PC-3 (cell line): ENCODE measurements around the gene KCNH4. TPM values are rescaled to one million over a fixed set of nuclear protein-coding genes. Genes with fewer than 3 reads are reported as not detected.

ENCODE experiments used
- ATAC-seq: fragments of 200-7000 bp; cut with Tn5 transposase; 2 replicates; pipeline ENCODE4 v1.9.1; 2020; ENCODE audit warnings: mild to moderate bottlenecking, moderate library complexity
- BruUV-seq: library from RNA; stranded (reverse); fragments of 400-500 nt; replicated peaks from 2 replicates; lab custom pipeline; 2021; lab: Mats Ljungman, UMichigan
- CTCF ChIA-PET: fragments of 300-600 bp; sonication (Branson Sonifier 250); formaldehyde crosslinking; loops from one replicate; lab custom pipeline; 2022; ENCODE audit warnings: antibody characterized with exemption; lab: Charles Lee
- POLR2A ChIA-PET: fragments of 300-600 bp; sonication (Branson Sonifier 250); formaldehyde crosslinking; loops from one replicate; lab custom pipeline; 2022; ENCODE audit warnings: antibody characterized with exemption; ENCODE audit not compliant: unreplicated experiment; lab: Charles Lee
- DNase-seq: peaks from one replicate; pipeline ENCODE4 v3.0.0-alpha.2; 2015
- H2AFZ ChIP-seq: fragments of 300-600 bp; sonication (generic); 2 replicates; pipeline ENCODE4 v1.6.0; 2016; ENCODE audit warnings: antibody characterized with exemption, low read length
- H3F3A ChIP-seq: fragments of 300-600 bp; sonication (generic); one replicate; pipeline ENCODE4 v1.6.0; 2017; ENCODE audit warnings: antibody characterized with exemption, low read length, control low read depth, mild to moderate bottlenecking; ENCODE audit not compliant: unreplicated experiment
- H3K27ac ChIP-seq: fragments of 300-600 bp; sonication (generic); 2 replicates; pipeline ENCODE4 v1.5.1; 2016; ENCODE audit warnings: mild to moderate bottlenecking, low read length
- H3K27me3 ChIP-seq: fragments of 300-600 bp; sonication (generic); 2 replicates; pipeline ENCODE4 v1.6.1; 2016; ENCODE audit warnings: low read length, mixed read lengths
- H3K36me3 ChIP-seq: fragments of 300-600 bp; sonication (generic); 2 replicates; pipeline ENCODE4 v1.6.1; 2016; ENCODE audit warnings: low read depth, mixed run types, low read length, mixed read lengths
- H3K4me1 ChIP-seq: fragments of 300-600 bp; sonication (generic); 2 replicates; pipeline ENCODE4 v1.5.1; 2016; ENCODE audit warnings: low read length; ENCODE audit not compliant: insufficient read depth
- H3K4me2 ChIP-seq: fragments of 300-600 bp; sonication (generic); 2 replicates; pipeline ENCODE4 v1.6.0; 2016; ENCODE audit warnings: low read length
- H3K4me3 ChIP-seq: fragments of 300-600 bp; sonication (generic); 2 replicates; pipeline ENCODE4 v1.5.1; 2016; ENCODE audit warnings: mild to moderate bottlenecking, low read length, mixed read lengths
- H3K79me2 ChIP-seq: fragments of 300-600 bp; sonication (generic); 2 replicates; pipeline ENCODE4 v1.6.1; 2017; ENCODE audit warnings: low read length, mixed read lengths
- H3K9ac ChIP-seq: fragments of 300-600 bp; sonication (generic); 2 replicates; pipeline ENCODE4 v1.6.0; 2016; ENCODE audit warnings: mild to moderate bottlenecking, low read length
- H3K9me2 ChIP-seq: fragments of 300-600 bp; sonication (generic); replicated peaks from 2 replicates; pipeline ENCODE4 v1.6.1; 2016; ENCODE audit warnings: mixed run types, low read length, mixed read lengths
- H3K9me3 ChIP-seq: fragments of 300-600 bp; sonication (generic); 2 replicates; pipeline ENCODE4 v1.6.1; 2016; ENCODE audit warnings: low read length, mixed read lengths
- H4K20me1 ChIP-seq: fragments of 300-600 bp; sonication (generic); 2 replicates; pipeline ENCODE4 v1.6.1; 2016; ENCODE audit warnings: low read length, mixed read lengths
- EZH2 ChIP-seq: fragments of 300-600 bp; sonication (generic); IDR thresholded peaks from one replicate; pipeline ENCODE4 v1.6.1; 2017; ENCODE audit warnings: antibody characterized with exemption, mild to moderate bottlenecking, low read length; ENCODE audit not compliant: unreplicated experiment
- EZH2phosphoT487 ChIP-seq: fragments of 300-600 bp; sonication (generic); IDR thresholded peaks from 2 replicates; pipeline ENCODE4 v1.6.1; 2018; ENCODE audit warnings: mild to moderate bottlenecking, antibody characterized with exemption, low read length, borderline replicate concordance
- intact Hi-C: fragments of 100-400 bp; cut with micrococcal nuclease; formaldehyde crosslinking; loops from 2 replicates; pipeline ENCODE4 v1.9.0; 2023
- total RNA-seq: library from RNA; depleted of rRNA; stranded (reverse); fragments of >200 nt; gene quantifications from 2 replicates; pipeline ENCODE4 v1.2.3, GENCODE V29; 2014
- TF ChIP-seq, protein P1 (sequence below): fragments of 300-600 bp; sonication (generic); conservative IDR thresholded peaks from 2 replicates; pipeline ENCODE4 v1.5.1; 2017; ENCODE audit warnings: antibody characterized with exemption, low read depth, mild to moderate bottlenecking, low read length

The KCNH4 gene
- total RNA-seq, 1 experiment from 2014 or later: not detected

DNA sequence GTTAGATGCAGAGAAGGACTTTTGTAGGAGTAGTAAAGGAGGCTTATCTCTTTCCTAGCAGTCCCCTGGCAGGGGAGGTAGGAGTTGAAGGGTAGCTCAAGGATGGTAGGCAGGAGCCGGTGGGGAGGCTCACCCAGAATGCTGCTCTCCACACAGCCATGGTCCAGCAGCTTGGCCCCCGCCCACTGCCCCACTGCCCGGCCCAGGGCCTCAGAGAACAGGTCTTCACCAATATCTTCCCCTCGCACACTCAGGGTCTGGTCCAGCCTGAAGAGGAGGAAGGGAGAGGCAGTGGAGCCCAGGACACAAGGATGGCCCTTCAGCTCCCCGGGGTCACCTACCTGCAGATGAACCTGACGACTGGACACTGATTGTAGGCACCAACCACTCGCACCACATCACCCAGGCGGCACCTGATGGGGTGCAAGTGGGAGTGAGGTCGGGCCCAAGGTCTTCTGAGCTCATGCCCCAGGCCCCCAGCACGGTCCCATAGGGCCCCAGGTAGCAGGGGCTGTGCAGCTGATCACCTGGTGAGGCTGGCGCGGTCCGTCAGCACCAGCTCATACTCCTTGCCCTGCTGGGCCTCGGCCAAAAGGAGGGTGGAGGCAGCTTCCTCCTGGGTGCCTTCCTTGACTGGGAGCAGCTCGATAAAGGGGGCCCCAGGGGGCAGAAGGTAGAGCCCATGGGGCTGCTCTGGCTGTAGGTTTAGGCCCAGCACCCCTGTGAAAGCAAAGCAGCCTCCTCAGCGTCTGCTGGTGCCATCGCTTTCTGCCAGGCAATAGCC, 9.7 kb upstream of the KCNH4 start:
- no peak overlapping the region for H2AFZ ChIP-seq
- no peaks in the 10 kb centered on the region for H3K36me3 ChIP-seq
- intact Hi-C loops: no loop called here
- TF ChIP-seq EZH2phosphoT487: no peak
- TF ChIP-seq, protein P1, sequence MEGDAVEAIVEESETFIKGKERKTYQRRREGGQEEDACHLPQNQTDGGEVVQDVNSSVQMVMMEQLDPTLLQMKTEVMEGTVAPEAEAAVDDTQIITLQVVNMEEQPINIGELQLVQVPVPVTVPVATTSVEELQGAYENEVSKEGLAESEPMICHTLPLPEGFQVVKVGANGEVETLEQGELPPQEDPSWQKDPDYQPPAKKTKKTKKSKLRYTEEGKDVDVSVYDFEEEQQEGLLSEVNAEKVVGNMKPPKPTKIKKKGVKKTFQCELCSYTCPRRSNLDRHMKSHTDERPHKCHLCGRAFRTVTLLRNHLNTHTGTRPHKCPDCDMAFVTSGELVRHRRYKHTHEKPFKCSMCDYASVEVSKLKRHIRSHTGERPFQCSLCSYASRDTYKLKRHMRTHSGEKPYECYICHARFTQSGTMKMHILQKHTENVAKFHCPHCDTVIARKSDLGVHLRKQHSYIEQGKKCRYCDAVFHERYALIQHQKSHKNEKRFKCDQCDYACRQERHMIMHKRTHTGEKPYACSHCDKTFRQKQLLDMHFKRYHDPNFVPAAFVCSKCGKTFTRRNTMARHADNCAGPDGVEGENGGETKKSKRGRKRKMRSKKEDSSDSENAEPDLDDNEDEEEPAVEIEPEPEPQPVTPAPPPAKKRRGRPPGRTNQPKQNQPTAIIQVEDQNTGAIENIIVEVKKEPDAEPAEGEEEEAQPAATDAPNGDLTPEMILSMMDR: no peak
- no peak for TF ChIP-seq EZH2
- H4K20me1 ChIP-seq: no peaks in the 10 kb centered on the region
- H3K27ac ChIP-seq: no peak overlapping the region
- no peak overlapping the region for H3K4me3 ChIP-seq
- H3K9me3 ChIP-seq: no peaks in the 10 kb centered on the region
- H3K4me1 ChIP-seq: no peaks in the 10 kb centered on the region
- ATAC-seq (no peak), DNase-seq (no peak)
- no peak overlapping the region for H3K4me2 ChIP-seq
- H3F3A ChIP-seq: no peaks in the 10 kb centered on the region
- H3K79me2 ChIP-seq: no peaks in the 10 kb centered on the region
- BruUV-seq: no TSS peak
- H3K9me2 ChIP-seq: no peaks in the 10 kb centered on the region
- H3K9ac ChIP-seq: no peak overlapping the region
- ChIA-PET POLR2A (no interaction called here), CTCF (no interaction called here)
- no peaks in the 10 kb centered on the region for H3K27me3 ChIP-seq

DNA sequence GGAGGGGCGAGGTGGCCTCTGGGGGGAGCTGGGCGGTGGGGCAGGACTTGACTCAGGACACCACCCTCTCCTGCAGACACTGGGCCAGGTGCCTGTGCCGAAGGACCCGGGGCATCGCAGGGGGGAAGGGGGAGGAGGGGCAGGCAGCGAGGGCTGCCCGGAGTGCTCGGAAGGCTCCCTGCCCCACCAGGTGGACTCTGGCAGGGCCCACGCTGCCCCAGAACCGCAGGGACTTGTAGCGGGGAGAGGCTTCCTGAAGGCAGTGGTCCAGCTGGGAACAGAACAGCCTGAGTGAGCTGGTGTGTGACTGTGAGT, 8.7 kb upstream of the KCNH4 start:
- no peaks in the 10 kb centered on the region for H3K9me3 ChIP-seq
- H3K4me3 ChIP-seq: no peak overlapping the region
- H2AFZ ChIP-seq: no peak overlapping the region
- H3K4me2 ChIP-seq: no peak overlapping the region
- intact Hi-C loops: no loop called here
- TF ChIP-seq EZH2 (no peak), EZH2phosphoT487 (no peak)
- ChIA-PET POLR2A (no interaction called here), CTCF (no interaction called here)
- H3K27me3 ChIP-seq: no peaks in the 10 kb centered on the region
- H3K4me1 ChIP-seq: no peaks in the 10 kb centered on the region
- H3K9me2 ChIP-seq: no peaks in the 10 kb centered on the region
- H3K36me3 ChIP-seq: no peaks in the 10 kb centered on the region
- H3K9ac ChIP-seq: no peak overlapping the region
- H4K20me1 ChIP-seq: no peaks in the 10 kb centered on the region
- no peaks in the 10 kb centered on the region for H3F3A ChIP-seq
- DNase-seq (no peak), ATAC-seq (no peak)
- H3K27ac ChIP-seq: no peak overlapping the region
- H3K79me2 ChIP-seq: no peaks in the 10 kb centered on the region
- BruUV-seq: no TSS peak

DNA sequence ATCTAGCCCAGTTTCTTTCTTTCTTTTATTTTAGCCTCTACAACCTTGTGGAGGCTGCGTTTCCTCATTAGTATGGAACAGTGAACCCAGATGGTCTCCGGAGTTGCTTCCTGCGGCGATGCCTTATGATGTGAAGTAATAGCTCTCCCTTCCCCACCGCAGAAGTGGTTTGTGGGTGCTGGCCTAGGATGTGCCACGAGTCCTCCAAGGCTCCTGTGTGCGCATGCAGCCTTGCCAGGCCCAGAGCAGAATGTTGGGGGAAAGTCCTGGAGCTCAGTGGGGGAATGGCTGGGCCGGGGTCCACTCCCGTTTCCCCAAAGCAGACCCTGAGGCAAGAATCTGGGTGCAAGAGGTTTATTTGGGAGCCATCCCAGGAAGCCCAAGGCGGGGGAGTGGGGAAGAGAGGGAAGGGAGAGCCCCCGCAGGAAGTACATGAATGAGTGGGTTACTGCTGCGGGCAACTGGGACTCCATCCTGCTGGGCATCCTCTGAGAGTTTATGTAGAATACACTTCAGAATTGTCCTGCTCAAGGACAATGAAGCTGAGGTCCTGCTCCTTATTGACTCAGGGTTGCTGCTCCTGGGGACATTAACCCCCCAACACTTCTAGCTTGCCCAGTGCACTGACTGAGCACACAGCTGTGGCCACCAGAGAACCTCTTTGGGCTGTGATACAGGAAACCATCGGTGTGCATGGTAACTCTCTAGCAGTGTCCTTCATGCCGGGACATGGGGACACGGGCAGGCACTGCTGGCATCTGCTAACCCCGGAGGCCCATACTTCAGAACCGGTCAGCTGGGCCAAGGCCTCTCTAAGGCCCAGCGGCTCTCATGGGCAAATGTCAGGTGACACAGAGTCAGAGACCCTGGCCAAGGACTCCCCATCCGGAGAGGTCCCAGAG, 8.1 kb upstream of the KCNH4 start:
- Histone ChIP-seq H3K9me2 (no peaks in the 10 kb centered on the region), H3K4me3 (no peak overlapping the region), H3K36me3 (no peaks in the 10 kb centered on the region), H3K79me2 (no peaks in the 10 kb centered on the region), H3K4me2 (no peak overlapping the region), H3F3A (no peaks in the 10 kb centered on the region), H3K9me3 (no peaks in the 10 kb centered on the region), H4K20me1 (no peaks in the 10 kb centered on the region), H3K4me1 (no peaks in the 10 kb centered on the region), H3K27me3 (no peaks in the 10 kb centered on the region), H2AFZ (no peak overlapping the region), H3K27ac (no peak overlapping the region), H3K9ac (no peak overlapping the region)
- ChIA-PET POLR2A (no interaction called here), CTCF (no interaction called here)
- TF ChIP-seq EZH2 (no peak), EZH2phosphoT487 (no peak)
- TF ChIP-seq, protein P1: no peak
- DNase-seq (no peak), ATAC-seq (no peak)
- intact Hi-C loops: no loop called here
- no TSS peak for BruUV-seq
